ENCODE data around the gene CBFB.

DNA sequence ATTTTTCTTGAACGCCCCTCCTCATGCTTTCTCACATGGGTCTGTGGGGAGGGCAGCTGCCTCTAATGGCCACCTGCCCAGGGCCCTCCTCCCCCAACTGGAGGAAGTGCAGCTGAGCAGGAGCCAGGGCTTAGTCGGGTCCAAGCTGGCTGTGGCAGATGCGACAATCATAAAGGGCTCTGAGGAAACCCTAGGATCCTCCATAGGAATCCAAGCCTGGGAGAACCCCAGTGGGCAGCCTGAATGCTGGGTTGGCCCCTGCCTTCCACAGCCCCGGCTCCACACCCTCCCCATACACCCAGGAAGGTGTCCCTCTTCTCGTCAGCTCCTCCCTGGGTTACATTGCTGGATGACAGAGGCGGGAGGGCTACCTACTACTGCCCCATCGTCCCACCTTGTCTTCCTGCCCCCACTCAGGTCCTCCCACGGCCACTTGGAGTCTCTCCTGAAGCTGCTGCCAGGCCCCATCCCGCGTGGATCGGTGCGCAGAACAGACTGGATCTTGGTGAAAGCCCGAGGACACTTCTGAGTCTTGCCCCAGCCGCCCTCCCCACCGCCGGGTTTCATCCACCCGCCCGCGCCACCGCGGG is 15.6 kb upstream of the CBFB start:
- TF ChIP-seq, protein P1, sequence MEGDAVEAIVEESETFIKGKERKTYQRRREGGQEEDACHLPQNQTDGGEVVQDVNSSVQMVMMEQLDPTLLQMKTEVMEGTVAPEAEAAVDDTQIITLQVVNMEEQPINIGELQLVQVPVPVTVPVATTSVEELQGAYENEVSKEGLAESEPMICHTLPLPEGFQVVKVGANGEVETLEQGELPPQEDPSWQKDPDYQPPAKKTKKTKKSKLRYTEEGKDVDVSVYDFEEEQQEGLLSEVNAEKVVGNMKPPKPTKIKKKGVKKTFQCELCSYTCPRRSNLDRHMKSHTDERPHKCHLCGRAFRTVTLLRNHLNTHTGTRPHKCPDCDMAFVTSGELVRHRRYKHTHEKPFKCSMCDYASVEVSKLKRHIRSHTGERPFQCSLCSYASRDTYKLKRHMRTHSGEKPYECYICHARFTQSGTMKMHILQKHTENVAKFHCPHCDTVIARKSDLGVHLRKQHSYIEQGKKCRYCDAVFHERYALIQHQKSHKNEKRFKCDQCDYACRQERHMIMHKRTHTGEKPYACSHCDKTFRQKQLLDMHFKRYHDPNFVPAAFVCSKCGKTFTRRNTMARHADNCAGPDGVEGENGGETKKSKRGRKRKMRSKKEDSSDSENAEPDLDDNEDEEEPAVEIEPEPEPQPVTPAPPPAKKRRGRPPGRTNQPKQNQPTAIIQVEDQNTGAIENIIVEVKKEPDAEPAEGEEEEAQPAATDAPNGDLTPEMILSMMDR (IDR thresholded peaks at IDR 0.05; ENCODE audit: low read depth, low read length): no peak
- no peak for TF ChIP-seq EZH2phosphoT487 (IDR thresholded peaks at IDR 0.05; ENCODE audit: low read depth)

All from OCI-LY3 (cell line).